ENCODE measurements around the gene PRAMEF13.
"Not testable (repeated sequence)": the region's sequence is repeated elsewhere in the genome, so short reads cannot be mapped to it uniquely, and the experiment has no call there.

GRCh38 chr1:13243536-13244263 lies 42.5 kb upstream of the PRAMEF13 start:
- not testable (repeated sequence) for TF ChIP-seq CTCF (IDR thresholded peaks at IDR 0.05; ENCODE audit: low read depth, low read length, poor library complexity, severe bottlenecking); EZH2phosphoT487 (IDR thresholded peaks at IDR 0.05; ENCODE audit: borderline replicate concordance, low read length)

Data from DOHH2 (cell line).